ENCODE measurements around the gene NACC2. TPM values are rescaled to one million over a fixed set of nuclear protein-coding genes. Genes with fewer than 3 reads are reported as not detected.

The NACC2 gene
- polyA plus RNA-seq, 1 donor (not counting 4 experiments of a cell fraction or from before 2014, with no cell fraction given): 4.6 TPM

DNA sequence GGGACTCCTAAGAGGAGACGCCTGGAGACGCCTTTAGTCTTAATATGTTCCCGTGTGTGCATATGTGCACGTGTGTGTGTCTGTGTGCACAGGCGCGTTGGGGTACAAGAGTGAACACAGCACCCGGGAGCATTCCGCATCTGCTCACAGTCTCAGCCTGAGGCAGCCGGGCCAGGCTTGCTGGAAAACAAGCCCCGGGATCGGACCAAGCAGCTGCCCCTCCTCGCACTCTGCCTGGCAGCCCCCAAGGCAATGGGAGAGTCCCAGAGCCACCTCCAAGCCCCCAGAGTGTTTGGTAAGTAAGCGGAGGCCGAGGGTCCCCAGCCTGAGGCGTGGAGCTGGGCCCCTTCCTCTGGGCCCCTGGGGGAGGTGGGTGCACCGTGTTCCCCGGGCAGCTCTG, 106.6 kb downstream of the NACC2 start:
- H3K4me1 ChIP-seq (ENCODE audit: control insufficient read depth, extremely low read depth, insufficient read depth, low read length): peaks cover 10% of the 10 kb centered on the region
- no peaks in the 10 kb centered on the region for H3K9me1 ChIP-seq (ENCODE audit: control insufficient read depth, extremely low read depth, insufficient read depth, low read length)
- no peaks in the 10 kb centered on the region for H4K20me1 ChIP-seq (ENCODE audit: control insufficient read depth, extremely low read depth, insufficient read depth, low read length)
- H3K36me3 ChIP-seq (ENCODE audit: control insufficient read depth in 2 of 2, extremely low read depth in 1 of 2, insufficient read depth in 2 of 2, low read length in 2 of 2): no peaks in the 10 kb centered on the region
- no peak overlapping the region for H3K4me3 ChIP-seq (ENCODE audit: control insufficient read depth in 2 of 3, extremely low read depth in 1 of 3, insufficient read depth in 2 of 3, low read depth in 1 of 3, low read length in 3 of 3)
- H3K79me2 ChIP-seq (ENCODE audit: control insufficient read depth, insufficient read depth, low read length): no peaks in the 10 kb centered on the region
- no peaks in the 10 kb centered on the region for H3K9me3 ChIP-seq (ENCODE audit: control insufficient read depth, low read depth, low read length)
- H3K9ac ChIP-seq (ENCODE audit: control insufficient read depth, extremely low read depth, insufficient read depth, low read length): no peak overlapping the region
- TF ChIP-seq, protein P1, sequence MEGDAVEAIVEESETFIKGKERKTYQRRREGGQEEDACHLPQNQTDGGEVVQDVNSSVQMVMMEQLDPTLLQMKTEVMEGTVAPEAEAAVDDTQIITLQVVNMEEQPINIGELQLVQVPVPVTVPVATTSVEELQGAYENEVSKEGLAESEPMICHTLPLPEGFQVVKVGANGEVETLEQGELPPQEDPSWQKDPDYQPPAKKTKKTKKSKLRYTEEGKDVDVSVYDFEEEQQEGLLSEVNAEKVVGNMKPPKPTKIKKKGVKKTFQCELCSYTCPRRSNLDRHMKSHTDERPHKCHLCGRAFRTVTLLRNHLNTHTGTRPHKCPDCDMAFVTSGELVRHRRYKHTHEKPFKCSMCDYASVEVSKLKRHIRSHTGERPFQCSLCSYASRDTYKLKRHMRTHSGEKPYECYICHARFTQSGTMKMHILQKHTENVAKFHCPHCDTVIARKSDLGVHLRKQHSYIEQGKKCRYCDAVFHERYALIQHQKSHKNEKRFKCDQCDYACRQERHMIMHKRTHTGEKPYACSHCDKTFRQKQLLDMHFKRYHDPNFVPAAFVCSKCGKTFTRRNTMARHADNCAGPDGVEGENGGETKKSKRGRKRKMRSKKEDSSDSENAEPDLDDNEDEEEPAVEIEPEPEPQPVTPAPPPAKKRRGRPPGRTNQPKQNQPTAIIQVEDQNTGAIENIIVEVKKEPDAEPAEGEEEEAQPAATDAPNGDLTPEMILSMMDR (optimal IDR thresholded peaks at IDR 0.05 in 1 of 3, IDR thresholded peaks at IDR 0.05 in 1 of 3, conservative IDR thresholded peaks at IDR 0.05 in 1 of 3; ENCODE audit: extremely low read depth in 1 of 3, insufficient read depth in 2 of 3, low read length in 3 of 3): no peak
- no peak for TF ChIP-seq EZH2 (IDR thresholded peaks at IDR 0.05; ENCODE audit: low read length)
- H3K27me3 ChIP-seq (ENCODE audit: control insufficient read depth, extremely low read depth, insufficient read depth, low read length): peaks cover 61% of the 10 kb centered on the region
- no peak overlapping the region for H2AFZ ChIP-seq (ENCODE audit: control insufficient read depth, low read length)
- DNase-seq (ENCODE audit: low read depth, low spot score) (no peak), FAIRE-seq (no peak)
- dilution Hi-C loops (cut with MboI; ENCODE audit: extremely low pct_ligation_motif_present, low sequenced_read_pairs): no loop called here
- H3K27ac ChIP-seq (ENCODE audit: control insufficient read depth, insufficient read depth, low read length): no peak overlapping the region
- no peak overlapping the region for H3K4me2 ChIP-seq (ENCODE audit: control insufficient read depth, extremely low read depth, insufficient read depth, low read depth, low read length)

DNA sequence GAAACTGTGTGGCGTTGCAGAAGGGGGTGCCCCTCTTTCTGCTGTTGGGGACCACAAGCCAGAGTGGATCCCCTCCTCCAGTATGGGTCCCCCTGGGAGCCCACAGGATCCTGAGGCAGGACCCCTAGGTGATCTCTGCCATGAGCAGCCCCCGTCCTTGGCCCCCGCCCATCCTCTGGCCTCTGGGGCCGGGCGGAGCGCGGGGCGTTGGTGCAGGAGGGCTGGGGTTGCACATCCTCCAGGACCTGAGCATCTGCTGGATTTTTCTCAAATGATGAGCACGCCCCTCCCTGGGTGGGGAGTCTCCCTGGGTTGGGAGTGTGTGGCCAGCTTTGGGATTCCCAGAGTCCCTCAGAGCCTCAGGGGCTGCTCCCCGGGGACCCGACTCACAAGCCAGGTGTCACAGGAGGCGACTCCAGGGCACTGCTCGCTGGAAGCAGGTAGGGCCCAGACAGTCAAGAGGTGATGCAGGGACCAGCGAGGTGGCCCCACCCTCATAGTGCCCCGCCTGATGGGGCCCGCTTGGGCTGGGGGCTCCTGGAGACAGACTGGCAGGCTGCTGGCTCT, 107.2 kb downstream of the NACC2 start:
- H3K9ac ChIP-seq (ENCODE audit: control insufficient read depth, extremely low read depth, insufficient read depth, low read length): no peak overlapping the region
- FAIRE-seq (no peak), DNase-seq (ENCODE audit: low read depth, low spot score) (no peak)
- dilution Hi-C loops (cut with MboI; ENCODE audit: extremely low pct_ligation_motif_present, low sequenced_read_pairs): no loop called here
- H4K20me1 ChIP-seq (ENCODE audit: control insufficient read depth, extremely low read depth, insufficient read depth, low read length): no peaks in the 10 kb centered on the region
- no peaks in the 10 kb centered on the region for H3K79me2 ChIP-seq (ENCODE audit: control insufficient read depth, insufficient read depth, low read length)
- H2AFZ ChIP-seq (ENCODE audit: control insufficient read depth, low read length): no peak overlapping the region
- H3K27ac ChIP-seq (ENCODE audit: control insufficient read depth, insufficient read depth, low read length): no peak overlapping the region
- no peaks in the 10 kb centered on the region for H3K9me3 ChIP-seq (ENCODE audit: control insufficient read depth, low read depth, low read length)
- H3K9me1 ChIP-seq (ENCODE audit: control insufficient read depth, extremely low read depth, insufficient read depth, low read length): no peaks in the 10 kb centered on the region
- H3K4me1 ChIP-seq (ENCODE audit: control insufficient read depth, extremely low read depth, insufficient read depth, low read length): peaks cover 6% of the 10 kb centered on the region
- H3K36me3 ChIP-seq (ENCODE audit: control insufficient read depth in 2 of 2, extremely low read depth in 1 of 2, insufficient read depth in 2 of 2, low read length in 2 of 2): no peaks in the 10 kb centered on the region
- TF ChIP-seq, protein P1 (optimal IDR thresholded peaks at IDR 0.05 in 1 of 3, IDR thresholded peaks at IDR 0.05 in 1 of 3, conservative IDR thresholded peaks at IDR 0.05 in 1 of 3; ENCODE audit: extremely low read depth in 1 of 3, insufficient read depth in 2 of 3, low read length in 3 of 3): no peak
- no peak for TF ChIP-seq EZH2 (IDR thresholded peaks at IDR 0.05; ENCODE audit: low read length)
- H3K27me3 ChIP-seq (ENCODE audit: control insufficient read depth, extremely low read depth, insufficient read depth, low read length): peaks cover 64% of the 10 kb centered on the region
- no peak overlapping the region for H3K4me2 ChIP-seq (ENCODE audit: control insufficient read depth, extremely low read depth, insufficient read depth, low read depth, low read length)
- H3K4me3 ChIP-seq (ENCODE audit: control insufficient read depth in 2 of 3, extremely low read depth in 1 of 3, insufficient read depth in 2 of 3, low read depth in 1 of 3, low read length in 3 of 3): no peak overlapping the region
